Mesothelial cell of epicardium (in vitro differentiated cells): Measurements from ENCODE around the gene ACTR3C. TPM values are rescaled to one million over a fixed set of nuclear protein-coding genes. Genes with fewer than 3 reads are reported as not detected.

Experiments used
- DNase-seq, 2 experiments: peaks; one replicate each; pipeline ENCODE4 v3.0.0; 2021; ENCODE audit warnings: low spot score in 2 of 2; ENCODE audit not compliant: unreplicated experiment in 2 of 2
- H3K27ac Mint-ChIP-seq: 2 replicates; pipeline ENCODE4 v1.8.0; 2021; ENCODE audit warnings: mixed read lengths
- H3K27me3 Mint-ChIP-seq: 2 replicates; pipeline ENCODE4 v1.8.0; 2021; ENCODE audit warnings: low read depth, mixed read lengths
- H3K36me3 Mint-ChIP-seq: 2 replicates; pipeline ENCODE4 v1.8.0; 2021; ENCODE audit warnings: mixed read lengths
- H3K4me1 Mint-ChIP-seq: 2 replicates; pipeline ENCODE4 v1.8.0; 2021; ENCODE audit warnings: mixed read lengths
- H3K4me3 Mint-ChIP-seq: 2 replicates; pipeline ENCODE4 v1.8.0; 2021; ENCODE audit warnings: mild to moderate bottlenecking, moderate library complexity, mixed read lengths
- H3K9me3 Mint-ChIP-seq: 2 replicates; pipeline ENCODE4 v1.8.0; 2021; ENCODE audit warnings: mixed read lengths
- CTCF ChIP-seq: fragments of 200-600 bp; sonication (generic); IDR thresholded peaks from one replicate; pipeline ENCODE4 v1.5.0; 2021; ENCODE audit warnings: antibody characterized with exemption; ENCODE audit not compliant: unreplicated experiment
- total RNA-seq: library from RNA; stranded (reverse); gene quantifications from 3 replicates; pipeline ENCODE4 v1.2.1, GENCODE V29; 2021

The ACTR3C gene
- total RNA-seq, 1 donor from 2014 or later, result 0.40 TPM

GRCh38 chr7:150337659-150338081 is 14.3 kb upstream of the ACTR3C start:
- H3K4me3 Mint-ChIP-seq, result no peak overlapping the region
- no peak overlapping the region for H3K27ac Mint-ChIP-seq
- H3K36me3 Mint-ChIP-seq, result no peaks in the 10 kb centered on the region
- peaks cover 30% of the 10 kb centered on the region for H3K27me3 Mint-ChIP-seq
- H3K9me3 Mint-ChIP-seq, result no peaks in the 10 kb centered on the region
- peaks cover 32% of the 10 kb centered on the region for H3K4me1 Mint-ChIP-seq
- DNase-seq, result no peak
- no peak for TF ChIP-seq CTCF

DNA sequence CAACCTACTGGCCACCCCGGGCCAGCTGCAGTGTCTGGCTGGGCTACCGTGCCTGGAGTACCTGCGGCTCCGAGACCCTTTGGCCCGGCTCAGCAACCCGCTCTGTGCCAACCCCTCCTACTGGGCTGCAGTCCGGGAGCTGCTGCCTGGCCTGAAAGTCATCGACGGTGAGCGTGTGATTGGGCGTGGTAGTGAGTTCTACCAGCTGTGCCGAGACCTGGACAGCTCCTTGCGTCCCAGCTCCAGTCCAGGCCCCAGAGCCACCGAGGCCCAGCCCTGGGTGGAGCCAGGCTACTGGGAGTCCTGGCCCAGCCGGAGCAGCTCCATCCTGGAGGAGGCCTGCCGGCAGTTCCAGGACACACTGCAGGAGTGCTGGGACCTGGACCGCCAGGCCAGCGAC is 13.8 kb upstream of the ACTR3C start:
- Mint-ChIP-seq H3K27me3 (peaks cover 25% of the 10 kb centered on the region), H3K4me1 (peaks cover 30% of the 10 kb centered on the region), H3K4me3 (no peak overlapping the region), H3K9me3 (no peaks in the 10 kb centered on the region), H3K36me3 (no peaks in the 10 kb centered on the region), H3K27ac (no peak overlapping the region)
- TF ChIP-seq CTCF, result no peak
- DNase-seq, result no peak

- TF ChIP-seq CTCF, result no peak
- Mint-ChIP-seq H3K4me1 (peaks cover 26% of the 10 kb centered on the region), H3K4me3 (no peak overlapping the region), H3K9me3 (no peaks in the 10 kb centered on the region), H3K27me3 (peaks cover 21% of the 10 kb centered on the region), H3K27ac (no peak overlapping the region), H3K36me3 (no peaks in the 10 kb centered on the region)
- no peak for DNase-seq
These were observed 13.4 kb upstream of the ACTR3C start for GRCh38 chr7:150336746-150337145.

GRCh38 chr7:150335774-150336112 is 12.4 kb upstream of the ACTR3C start:
- Mint-ChIP-seq H3K27ac (no peak overlapping the region), H3K9me3 (no peaks in the 10 kb centered on the region), H3K27me3 (peaks cover 14% of the 10 kb centered on the region), H3K4me1 (peaks cover 23% of the 10 kb centered on the region), H3K4me3 (no peak overlapping the region), H3K36me3 (no peaks in the 10 kb centered on the region)
- no peak for DNase-seq
- no peak for TF ChIP-seq CTCF

DNA sequence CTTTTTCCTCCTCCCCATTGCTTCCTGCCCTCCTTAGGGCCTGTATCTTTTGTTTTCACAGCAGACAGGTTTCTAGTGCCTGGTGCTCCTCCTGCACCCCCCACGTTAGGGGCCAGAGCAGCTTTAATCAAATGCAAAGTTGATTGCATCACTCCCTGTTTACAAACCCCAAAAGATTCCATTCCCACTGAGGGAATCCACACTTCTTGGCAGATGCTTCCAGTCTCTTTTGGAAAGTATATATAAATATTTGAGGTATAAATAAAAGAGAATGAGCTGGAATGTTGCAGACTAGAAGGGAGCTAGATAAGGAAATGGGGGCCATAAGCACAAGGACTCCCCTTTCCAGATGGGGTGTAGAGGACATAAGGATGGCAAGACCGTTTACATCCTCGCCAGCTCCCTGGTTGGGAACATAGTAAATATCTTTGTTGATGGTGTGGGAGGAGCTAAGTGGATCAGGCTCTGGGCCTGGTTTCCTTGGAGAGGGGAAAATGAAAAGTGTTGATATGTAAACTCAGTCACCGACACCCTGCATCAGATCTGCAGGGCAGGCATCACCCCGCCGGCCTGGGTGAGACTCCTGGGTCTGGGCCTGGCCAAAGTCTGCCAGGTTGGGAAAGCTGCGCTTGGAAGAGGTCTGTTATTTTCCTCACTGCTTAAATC is 11.9 kb upstream of the ACTR3C start:
- no peaks in the 10 kb centered on the region for H3K36me3 Mint-ChIP-seq
- peaks cover 20% of the 10 kb centered on the region for H3K4me1 Mint-ChIP-seq
- H3K27me3 Mint-ChIP-seq, result peaks cover 11% of the 10 kb centered on the region
- DNase-seq, result no peak
- H3K9me3 Mint-ChIP-seq, result no peaks in the 10 kb centered on the region
- H3K4me3 Mint-ChIP-seq, result no peak overlapping the region
- peak overlapping the region; percentile 82 for H3K27ac Mint-ChIP-seq
- no peak for TF ChIP-seq CTCF

- no peak overlapping the region for H3K4me3 Mint-ChIP-seq
- no peak overlapping the region for H3K27ac Mint-ChIP-seq
- peaks cover 9% of the 10 kb centered on the region for H3K4me1 Mint-ChIP-seq
These were observed 10.8 kb upstream of the ACTR3C start for GRCh38 chr7:150334108-150334507.

More at GRCh38 chr7:150334108-150334507, 10.8 kb upstream of the ACTR3C start:
- TF ChIP-seq CTCF, result no peak
- H3K36me3 Mint-ChIP-seq, result no peaks in the 10 kb centered on the region
- H3K27me3 Mint-ChIP-seq, result no peaks in the 10 kb centered on the region
- no peak for DNase-seq
- no peaks in the 10 kb centered on the region for H3K9me3 Mint-ChIP-seq
